Measurements from ENCODE around the gene RSPRY1.

DNA sequence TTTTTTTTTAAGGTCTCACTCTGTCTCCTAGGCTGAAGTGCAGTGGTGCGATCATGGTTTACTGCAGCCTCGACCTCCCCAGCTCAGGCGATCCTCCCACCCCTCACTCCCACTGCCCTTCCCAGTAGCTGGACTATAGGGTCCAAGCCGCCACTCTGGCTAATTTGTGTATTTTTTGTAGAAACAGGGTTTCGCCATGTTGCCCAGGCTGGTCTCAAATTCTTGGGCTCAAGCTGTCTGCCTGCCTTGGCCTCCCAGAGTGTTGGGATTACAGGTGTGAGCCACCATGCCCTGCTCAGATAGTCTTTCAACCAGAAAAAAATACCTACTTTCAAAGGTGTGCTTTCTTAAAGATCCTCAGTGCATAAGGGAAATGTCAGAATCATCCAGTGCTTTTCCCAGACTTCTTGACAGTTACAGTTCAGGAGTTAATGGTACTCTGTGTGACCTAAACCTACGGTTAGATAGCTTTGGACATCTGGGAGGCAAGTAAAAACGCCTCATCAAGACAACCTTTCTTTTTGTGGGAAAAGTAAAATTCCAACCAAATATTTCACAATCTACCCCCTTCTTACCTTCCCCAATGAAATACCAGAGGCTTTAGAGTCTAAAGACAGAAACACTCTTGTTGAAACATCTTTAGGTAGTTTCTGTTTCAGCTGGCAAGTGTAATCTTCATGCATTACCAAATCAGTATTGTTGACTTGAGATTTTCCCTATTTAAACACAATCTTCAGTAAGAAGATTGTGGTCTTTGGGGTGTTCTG lies 6.8 kb downstream of the RSPRY1 start:
- TF ChIP-seq, protein P1, sequence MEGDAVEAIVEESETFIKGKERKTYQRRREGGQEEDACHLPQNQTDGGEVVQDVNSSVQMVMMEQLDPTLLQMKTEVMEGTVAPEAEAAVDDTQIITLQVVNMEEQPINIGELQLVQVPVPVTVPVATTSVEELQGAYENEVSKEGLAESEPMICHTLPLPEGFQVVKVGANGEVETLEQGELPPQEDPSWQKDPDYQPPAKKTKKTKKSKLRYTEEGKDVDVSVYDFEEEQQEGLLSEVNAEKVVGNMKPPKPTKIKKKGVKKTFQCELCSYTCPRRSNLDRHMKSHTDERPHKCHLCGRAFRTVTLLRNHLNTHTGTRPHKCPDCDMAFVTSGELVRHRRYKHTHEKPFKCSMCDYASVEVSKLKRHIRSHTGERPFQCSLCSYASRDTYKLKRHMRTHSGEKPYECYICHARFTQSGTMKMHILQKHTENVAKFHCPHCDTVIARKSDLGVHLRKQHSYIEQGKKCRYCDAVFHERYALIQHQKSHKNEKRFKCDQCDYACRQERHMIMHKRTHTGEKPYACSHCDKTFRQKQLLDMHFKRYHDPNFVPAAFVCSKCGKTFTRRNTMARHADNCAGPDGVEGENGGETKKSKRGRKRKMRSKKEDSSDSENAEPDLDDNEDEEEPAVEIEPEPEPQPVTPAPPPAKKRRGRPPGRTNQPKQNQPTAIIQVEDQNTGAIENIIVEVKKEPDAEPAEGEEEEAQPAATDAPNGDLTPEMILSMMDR (conservative IDR thresholded peaks at IDR 0.05 in 1 of 2, IDR thresholded peaks at IDR 0.05 in 1 of 2; ENCODE audit: extremely low read depth in 1 of 2, insufficient read depth in 1 of 2, low read depth in 1 of 2, low read length in 2 of 2), result no peak
- no peak for TF ChIP-seq EZH2 (IDR thresholded peaks at IDR 0.05; ENCODE audit: borderline replicate concordance, low read length)

Data from mammary epithelial cell (primary cell).